Tibial nerve (tissue), 3 donors: ENCODE measurements around the gene TRIP6.

Experiments
- CTCF ChIP-seq, 5 experiments: fragments of 200-600 bp in 3 of 5; fragments of 450-650 bp in 2 of 5; sonication (generic) in 3 of 5; IDR thresholded peaks; one replicate each; pipeline ENCODE4 v1.5.1; 2016 to 2019; ENCODE audit warnings: antibody characterized with exemption in 5 of 5, mild to moderate bottlenecking in 3 of 5, moderate library complexity in 2 of 5
- POLR2A ChIP-seq, 2 donors: fragments of 450-650 bp; IDR thresholded peaks; one replicate each; pipeline ENCODE4 v1.6.1; 2017; ENCODE audit warnings: antibody characterized with exemption in 2 of 2, mild to moderate bottlenecking in 2 of 2, moderate library complexity in 2 of 2

- no peak for TF ChIP-seq CTCF (IDR thresholded peaks at IDR 0.05)
- TF ChIP-seq POLR2A (IDR thresholded peaks at IDR 0.05), result no peak
These were observed 47.8 kb downstream of the TRIP6 start for GRCh38 chr7:100914879-100915447.
